A549 treated with CORT108297 at 1 μM for 4 hours (cell line): Measurements from ENCODE around the gene ADD2. TPM values are rescaled to one million over a fixed set of nuclear protein-coding genes. Genes with fewer than 3 reads are reported as not detected.

Source experiments
- total RNA-seq: library from RNA; stranded (reverse); fragments of 200-300 nt; extraction: Qiagen RNA extraction; gene quantifications from 5 replicates; pipeline ENCODE4 v1.2.3, GENCODE V29; 2022

ADD2 gene
- total RNA-seq: 18.0 to 29.0 TPM (median 26.1 TPM) in 5 replicates

GRCh38 chr2:70767699-70768589 lies at the start of gene ADD2:
TSS of gene ADD2 (minus strand) at chr2:70768200. CDS start at chr2:70706408, 61,792 bp downstream.

GRCh38 chr2:70790136-70790828 lies 22.3 kb upstream of the ADD2 start, which contains the start of gene FIGLA:
TSS of gene FIGLA (minus strand) at chr2:70790643. CDS start at chr2:70790638, 5 bp downstream.

Other genes with a start within 250 kb of the ADD2 start
- 5.8 to 7.6 TPM (median 6.0 TPM) in 5 replicates for gene TGFA, start 214.4 kb downstream of the ADD2 start, total RNA-seq
- gene FIGLA, start 22.4 kb upstream of the ADD2 start, total RNA-seq: not detected in 5 replicates
- gene CLEC4F, start 52.4 kb upstream of the ADD2 start, total RNA-seq: not detected in 5 replicates
- gene CD207, start 67.6 kb upstream of the ADD2 start, total RNA-seq: 0.07 TPM in 1 of 5 replicates, not detected in the others
- 3.1 to 6.0 TPM (median 5.2 TPM) in 5 replicates for gene VAX2, start 132.4 kb upstream of the ADD2 start, total RNA-seq
- 1.5 to 2.6 TPM (median 2.4 TPM) in 5 replicates for gene ATP6V1B1, start 167.7 kb upstream of the ADD2 start, total RNA-seq
- gene ANKRD53, start 210.4 kb upstream of the ADD2 start, total RNA-seq: 0.05 to 0.11 TPM in 2 of 5 replicates, not detected in the others
- gene TEX261, start 226.7 kb upstream of the ADD2 start, total RNA-seq: 74.9 to 85.9 TPM (median 81.9 TPM) in 5 replicates